Keratinocyte (primary cell): ENCODE data around the gene BRD2. TPM values are rescaled to one million over a fixed set of nuclear protein-coding genes. Genes with fewer than 3 reads are reported as not detected.

Experiments used
- DNase-seq: peaks from one replicate; pipeline ENCODE4 v3.0.0-alpha.2; 2011; ENCODE audit warnings: low read depth, missing footprints, low spot score
- FAIRE-seq: peaks from 2 replicates; lab custom pipeline; 2011; peaks lifted over from hg19 to GRCh38; lab: Jason Lieb, UNC
- H2AFZ ChIP-seq: 2 replicates; pipeline ENCODE4 v1.6.0; 2012; ENCODE audit warnings: low read length, control low read depth, inconsistent platforms; ENCODE audit not compliant: control insufficient read depth
- H3K27ac ChIP-seq: 2 replicates; pipeline ENCODE4 v1.5.1; 2011; ENCODE audit warnings: low read length; ENCODE audit not compliant: control insufficient read depth, insufficient read depth
- H3K27me3 ChIP-seq: 3 replicates; pipeline ENCODE4 v1.6.0; 2011; ENCODE audit warnings: low read length; ENCODE audit not compliant: control insufficient read depth, insufficient read depth; ENCODE audit errors: extremely low read depth
- H3K36me3 ChIP-seq, 2 experiments: 2 replicates in 1 of 2; 3 replicates in 1 of 2; pipeline ENCODE4 v1.5.1; 2011; ENCODE audit warnings: low read length in 2 of 2, mild to moderate bottlenecking in 1 of 2; ENCODE audit not compliant: control insufficient read depth in 2 of 2, insufficient read depth in 2 of 2; ENCODE audit errors: extremely low read depth in 1 of 2
- H3K4me1 ChIP-seq: 3 replicates; pipeline ENCODE4 v1.5.1; 2011; ENCODE audit warnings: low read length; ENCODE audit not compliant: control insufficient read depth, insufficient read depth; ENCODE audit errors: extremely low read depth
- H3K4me2 ChIP-seq: 3 replicates; pipeline ENCODE4 v1.6.0; 2011; ENCODE audit warnings: low read depth, low read length; ENCODE audit not compliant: control insufficient read depth, insufficient read depth; ENCODE audit errors: extremely low read depth
- H3K4me3 ChIP-seq, 3 experiments: fragments of 200-600 bp in 1 of 3; sonication (generic) in 1 of 3; 2 replicates in 2 of 3; 3 replicates in 1 of 3; pipeline ENCODE4 v1.5.1; 2011 to 2016; ENCODE audit warnings: low read length in 3 of 3, mild to moderate bottlenecking in 3 of 3, control low read depth in 2 of 3, inconsistent platforms in 1 of 3, low read depth in 1 of 3, mixed read lengths in 1 of 3, mixed run types in 1 of 3, moderate library complexity in 1 of 3; ENCODE audit not compliant: control insufficient read depth in 2 of 3, insufficient read depth in 2 of 3; ENCODE audit errors: extremely low read depth in 1 of 3
- H3K79me2 ChIP-seq: 2 replicates; pipeline ENCODE4 v1.6.0; 2012; ENCODE audit warnings: low read length; ENCODE audit not compliant: control insufficient read depth, insufficient read depth
- H3K9ac ChIP-seq: 3 replicates; pipeline ENCODE4 v1.6.0; 2011; ENCODE audit warnings: low read length; ENCODE audit not compliant: control insufficient read depth, insufficient read depth; ENCODE audit errors: extremely low read depth
- H3K9me1 ChIP-seq: 3 replicates; pipeline ENCODE4 v1.6.0; 2011; ENCODE audit warnings: low read length; ENCODE audit not compliant: control insufficient read depth, insufficient read depth; ENCODE audit errors: extremely low read depth
- H3K9me3 ChIP-seq: 2 replicates; pipeline ENCODE4 v1.5.1; 2012; ENCODE audit warnings: low read depth, low read length; ENCODE audit not compliant: control insufficient read depth
- H4K20me1 ChIP-seq: 3 replicates; pipeline ENCODE4 v1.6.0; 2011; ENCODE audit warnings: low read length; ENCODE audit not compliant: control insufficient read depth, insufficient read depth; ENCODE audit errors: extremely low read depth
- EZH2 ChIP-seq: IDR thresholded peaks from one replicate; pipeline ENCODE4 v1.6.1; 2012; ENCODE audit warnings: inconsistent platforms, mild to moderate bottlenecking, low read length, moderate library complexity
- dilution Hi-C: fragments of 300-500 bp; cut with MboI; formaldehyde crosslinking; loops from one replicate; pipeline ENCODE4 v1.7.0; 2020; ENCODE audit warnings: low sequenced_read_pairs; ENCODE audit not compliant: extremely low pct_ligation_motif_present
- polyA plus RNA-seq, 5 experiments: library from polyadenylated mRNA; depleted of rRNA in 3 of 5; stranded (reverse) in 3 of 5; stranded (forward) in 1 of 5; unstranded in 1 of 5; fragments of >200 nt; gene quantifications; 1 replicate in 1 of 5; 2 replicates in 3 of 5; 3 replicates in 1 of 5; pipeline versions ENCODE4 v1.2.1 to v1.2.3, GENCODE V29; 2011 to 2012; ENCODE audit warnings: missing spikeins in 2 of 5, low read depth in 1 of 5, low replicate concordance in 1 of 5
- TF ChIP-seq, protein P1 (sequence below), 3 experiments: IDR thresholded peaks in 1 of 3; conservative IDR thresholded peaks in 1 of 3; optimal IDR thresholded peaks in 1 of 3; 2 replicates in 2 of 3; 3 replicates in 1 of 3; pipeline versions ENCODE3 to v1.5.1; 2011; ENCODE audit warnings: low read length in 3 of 3, mild to moderate bottlenecking in 3 of 3, moderate library complexity in 2 of 3, control low read depth in 1 of 3, inconsistent platforms in 1 of 3; ENCODE audit not compliant: insufficient read depth in 2 of 3; ENCODE audit errors: extremely low read depth in 1 of 3

Gene BRD2
- polyA plus RNA-seq, 1 donor (not counting 4 experiments of a cell fraction or from before 2014, with no cell fraction given): 121 TPM

DNA sequence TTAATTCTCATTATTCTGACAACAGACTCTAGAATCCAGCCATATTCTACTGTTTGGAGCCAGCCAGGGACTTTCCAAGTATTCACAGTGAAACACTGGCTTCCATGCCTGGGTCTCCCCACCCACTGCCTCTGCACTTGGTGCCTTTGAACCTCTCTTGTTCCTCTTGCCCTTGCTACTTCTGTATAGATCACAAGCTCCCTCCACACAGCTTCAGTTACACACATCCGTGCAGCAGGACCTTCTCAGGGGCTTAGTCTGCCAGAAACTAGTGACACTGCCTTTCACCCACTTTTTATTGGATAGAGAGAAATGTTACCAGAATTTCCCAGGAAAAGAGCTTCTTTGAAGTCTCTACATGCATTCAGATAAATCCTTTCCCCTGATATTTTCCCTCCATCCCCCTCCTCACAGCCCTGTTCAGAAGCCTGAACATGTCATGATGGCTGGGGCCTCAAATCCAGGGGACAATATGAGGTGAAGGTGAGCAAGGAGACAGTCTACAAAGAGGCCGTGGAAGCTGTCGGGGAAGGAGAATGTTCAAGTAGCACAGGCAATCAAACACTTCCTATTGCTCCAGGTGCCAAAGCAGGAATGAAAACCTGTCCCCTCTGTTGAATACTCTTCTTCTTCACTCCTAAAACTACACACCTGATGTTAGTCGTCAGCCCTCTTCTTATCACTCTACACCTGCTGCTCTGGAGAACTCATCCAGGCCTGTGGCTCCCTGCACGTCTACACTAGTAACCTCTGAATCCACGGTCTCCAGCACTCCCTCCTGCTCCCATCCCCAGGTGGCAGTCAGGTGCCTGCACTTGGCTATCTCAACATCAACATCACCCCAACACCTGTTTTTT, 61.2 kb downstream of the BRD2 start:
- FAIRE-seq: no peak
- dilution Hi-C loops: no loop called here
- no peaks in the 10 kb centered on the region for H3K4me1 ChIP-seq

DNA sequence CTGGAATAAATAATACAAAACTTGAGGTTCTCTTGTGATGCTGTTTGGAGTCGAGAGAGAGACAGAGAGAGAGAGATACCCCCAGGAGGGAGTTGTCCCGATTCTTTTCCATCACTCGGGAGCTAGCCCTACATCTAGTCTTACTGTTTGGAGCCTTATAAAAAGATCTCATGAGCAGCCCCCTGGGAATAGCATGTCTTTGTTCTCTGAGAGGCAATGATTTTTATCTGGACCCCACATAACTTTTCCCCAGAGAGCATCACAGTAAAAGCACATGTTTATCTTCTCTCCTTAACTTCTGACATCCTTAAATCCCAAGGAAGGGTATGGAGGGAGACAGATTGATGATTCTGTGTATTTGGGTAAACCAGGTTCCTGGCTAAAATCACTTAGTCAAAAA, 61.9 kb downstream of the BRD2 start:
- DNase-seq (no peak), FAIRE-seq (no peak)
- Histone ChIP-seq H4K20me1 (no peaks in the 10 kb centered on the region), H3K27ac (no peak overlapping the region), H3K9me3 (no peaks in the 10 kb centered on the region), H3K4me3 (no peak overlapping the region), H2AFZ (no peak overlapping the region), H3K4me2 (no peak overlapping the region), H3K9ac (no peak overlapping the region), H3K36me3 (no peaks in the 10 kb centered on the region), H3K9me1 (no peaks in the 10 kb centered on the region), H3K27me3 (peaks cover 16% of the 10 kb centered on the region), H3K4me1 (no peaks in the 10 kb centered on the region), H3K79me2 (no peaks in the 10 kb centered on the region)
- TF ChIP-seq, protein P1, sequence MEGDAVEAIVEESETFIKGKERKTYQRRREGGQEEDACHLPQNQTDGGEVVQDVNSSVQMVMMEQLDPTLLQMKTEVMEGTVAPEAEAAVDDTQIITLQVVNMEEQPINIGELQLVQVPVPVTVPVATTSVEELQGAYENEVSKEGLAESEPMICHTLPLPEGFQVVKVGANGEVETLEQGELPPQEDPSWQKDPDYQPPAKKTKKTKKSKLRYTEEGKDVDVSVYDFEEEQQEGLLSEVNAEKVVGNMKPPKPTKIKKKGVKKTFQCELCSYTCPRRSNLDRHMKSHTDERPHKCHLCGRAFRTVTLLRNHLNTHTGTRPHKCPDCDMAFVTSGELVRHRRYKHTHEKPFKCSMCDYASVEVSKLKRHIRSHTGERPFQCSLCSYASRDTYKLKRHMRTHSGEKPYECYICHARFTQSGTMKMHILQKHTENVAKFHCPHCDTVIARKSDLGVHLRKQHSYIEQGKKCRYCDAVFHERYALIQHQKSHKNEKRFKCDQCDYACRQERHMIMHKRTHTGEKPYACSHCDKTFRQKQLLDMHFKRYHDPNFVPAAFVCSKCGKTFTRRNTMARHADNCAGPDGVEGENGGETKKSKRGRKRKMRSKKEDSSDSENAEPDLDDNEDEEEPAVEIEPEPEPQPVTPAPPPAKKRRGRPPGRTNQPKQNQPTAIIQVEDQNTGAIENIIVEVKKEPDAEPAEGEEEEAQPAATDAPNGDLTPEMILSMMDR (optimal IDR thresholded peaks at IDR 0.05 in 1 of 3, IDR thresholded peaks at IDR 0.05 in 1 of 3, conservative IDR thresholded peaks at IDR 0.05 in 1 of 3; ENCODE audit: extremely low read depth in 1 of 3, insufficient read depth in 2 of 3, low read length in 3 of 3): no peak
- TF ChIP-seq EZH2: no peak
- dilution Hi-C loops: no loop called here

More for the DNA sequence above, 61.2 kb downstream of the BRD2 start:
- Histone ChIP-seq H3K9me3 (no peaks in the 10 kb centered on the region), H3K9ac (no peak overlapping the region), H3K79me2 (no peaks in the 10 kb centered on the region), H2AFZ (no peak overlapping the region), H3K27me3 (peaks cover 15% of the 10 kb centered on the region), H3K36me3 (no peaks in the 10 kb centered on the region), H4K20me1 (no peaks in the 10 kb centered on the region), H3K27ac (no peak overlapping the region), H3K4me3 (no peak overlapping the region), H3K4me2 (no peak overlapping the region), H3K9me1 (no peaks in the 10 kb centered on the region)
- no peak for TF ChIP-seq EZH2
- TF ChIP-seq, protein P1 (optimal IDR thresholded peaks at IDR 0.05 in 1 of 3, IDR thresholded peaks at IDR 0.05 in 1 of 3, conservative IDR thresholded peaks at IDR 0.05 in 1 of 3; ENCODE audit: extremely low read depth in 1 of 3, insufficient read depth in 2 of 3, low read length in 3 of 3): no peak
- no peak for DNase-seq

Other genes with a start within 250 kb of the BRD2 start
- not detected in 3 replicates for gene HLA-DQA2, start 227.2 kb upstream of the BRD2 start, polyA plus RNA-seq
- not detected in 3 replicates for gene HLA-DQB2, start 205.1 kb upstream of the BRD2 start, polyA plus RNA-seq
- 9.2 to 12.7 TPM (median 12.5 TPM) in 3 replicates for gene HLA-DOB, start 151.6 kb upstream of the BRD2 start, polyA plus RNA-seq
- 24.5 to 50.7 TPM (median 32.6 TPM) in 3 replicates for gene TAP2, start 129.9 kb upstream of the BRD2 start, polyA plus RNA-seq
- 44.4 to 66.7 TPM (median 63.4 TPM) in 3 replicates for gene PSMB8, start 124.5 kb upstream of the BRD2 start, polyA plus RNA-seq
- 56.1 to 81.7 TPM (median 61.4 TPM) in 3 replicates for gene TAP1, start 114.9 kb upstream of the BRD2 start, polyA plus RNA-seq
- gene PSMB9, start 114.4 kb upstream of the BRD2 start, polyA plus RNA-seq: 21.3 to 29.0 TPM (median 25.4 TPM) in 3 replicates
- 0.13 TPM in 1 of 3 replicates, not detected in the others for gene HLA-DMB, start 27.6 kb upstream of the BRD2 start, polyA plus RNA-seq
- gene HLA-DMA, start 15.5 kb upstream of the BRD2 start, polyA plus RNA-seq: 1.9 to 4.5 TPM (median 2.6 TPM) in 3 replicates
- gene HLA-DOA, start 41.0 kb downstream of the BRD2 start, polyA plus RNA-seq: 0.01 TPM in 1 of 3 replicates, not detected in the others
- gene HLA-DPA1, start 105.1 kb downstream of the BRD2 start, polyA plus RNA-seq: 0.09 to 0.61 TPM in 2 of 3 replicates, not detected in the other
- gene HLA-DPB1, start 107.4 kb downstream of the BRD2 start, polyA plus RNA-seq: 0.13 to 0.26 TPM in 2 of 3 replicates, not detected in the other
- 0.06 to 0.18 TPM (median 0.08 TPM) in 3 replicates for gene COL11A2, start 223.9 kb downstream of the BRD2 start, polyA plus RNA-seq
- 23.2 to 32.4 TPM (median 25.7 TPM) in 3 replicates for gene RXRB, start 232.1 kb downstream of the BRD2 start, polyA plus RNA-seq
- 47.6 to 68.6 TPM (median 54.0 TPM) in 3 replicates for gene SLC39A7, start 232.3 kb downstream of the BRD2 start, polyA plus RNA-seq
- gene HSD17B8, start 236.1 kb downstream of the BRD2 start, polyA plus RNA-seq: 18.6 to 22.1 TPM (median 20.7 TPM) in 3 replicates
- 20.3 to 28.3 TPM (median 23.0 TPM) in 3 replicates for gene RING1, start 239.9 kb downstream of the BRD2 start, polyA plus RNA-seq